Mesendoderm (in vitro differentiated cells): ENCODE results near the gene TMCC2.
"Not testable (repeated sequence)": the region's sequence is repeated elsewhere in the genome, so short reads cannot be mapped to it uniquely, and the experiment has no call there.

Experiments used
- DNase-seq: peaks from one replicate; pipeline ENCODE4 v3.0.0; 2013
- H2AK5ac ChIP-seq: 2 replicates; pipeline ENCODE4 v1.6.1; 2013; ENCODE audit warnings: low read length, inconsistent platforms
- H2BK120ac ChIP-seq: 2 replicates; pipeline ENCODE4 v1.6.1; 2013; ENCODE audit warnings: low read depth, mild to moderate bottlenecking, low read length, moderate library complexity, mixed read lengths
- H2BK15ac ChIP-seq: replicated peaks from 2 replicates; pipeline ENCODE4 v1.6.1; 2013; ENCODE audit warnings: low read depth, mild to moderate bottlenecking, moderate library complexity
- H2BK5ac ChIP-seq: 2 replicates; pipeline ENCODE4 v1.6.1; 2013; ENCODE audit warnings: low read length, inconsistent platforms
- H3K18ac ChIP-seq: 2 replicates; pipeline ENCODE4 v1.6.1; 2013; ENCODE audit warnings: mild to moderate bottlenecking, low read length, mixed read lengths
- H3K23ac ChIP-seq: one replicate; pipeline ENCODE4 v1.6.1; 2013; ENCODE audit warnings: low read length
- H3K27ac ChIP-seq: 2 replicates; pipeline ENCODE4 v1.5.1; 2013; ENCODE audit warnings: low read depth, mild to moderate bottlenecking, inconsistent platforms, low read length, moderate library complexity
- H3K27me3 ChIP-seq: 2 replicates; pipeline ENCODE4 v1.6.1; 2013; ENCODE audit warnings: low read length, control low read depth, mild to moderate bottlenecking, inconsistent platforms; ENCODE audit not compliant: insufficient read depth, poor library complexity
- H3K36me3 ChIP-seq: 2 replicates; pipeline ENCODE4 v1.6.1; 2013; ENCODE audit warnings: low read length, inconsistent platforms; ENCODE audit not compliant: control insufficient read depth, insufficient read depth
- H3K4ac ChIP-seq: one replicate; pipeline ENCODE4 v1.6.1; 2013; ENCODE audit warnings: low read depth, mild to moderate bottlenecking, low read length, moderate library complexity
- H3K4me1 ChIP-seq: 2 replicates; pipeline ENCODE4 v1.6.1; 2013; ENCODE audit warnings: low read depth, low read length, inconsistent platforms; ENCODE audit not compliant: control insufficient read depth
- H3K4me2 ChIP-seq: 2 replicates; pipeline ENCODE4 v1.6.1; 2013; ENCODE audit warnings: low read length
- H3K4me3 ChIP-seq: 2 replicates; pipeline ENCODE4 v1.5.1; 2013; ENCODE audit warnings: mild to moderate bottlenecking, low read length
- H3K56ac ChIP-seq: one replicate; pipeline ENCODE4 v1.6.1; 2013; ENCODE audit warnings: low read length
- H3K79me1 ChIP-seq: 2 replicates; pipeline ENCODE4 v1.6.1; 2013; ENCODE audit warnings: low read length, inconsistent platforms
- H3K79me2 ChIP-seq: 2 replicates; pipeline ENCODE4 v1.6.1; 2013; ENCODE audit warnings: mild to moderate bottlenecking, low read length; ENCODE audit not compliant: control insufficient read depth, insufficient read depth
- H3K9ac ChIP-seq: 2 replicates; pipeline ENCODE4 v1.6.1; 2013; ENCODE audit warnings: low read length, inconsistent platforms
- H4K5ac ChIP-seq: one replicate; pipeline ENCODE4 v1.6.1; 2013; ENCODE audit warnings: low read length
- H4K8ac ChIP-seq: one replicate; pipeline ENCODE4 v1.6.1; 2013; ENCODE audit warnings: low read depth, mild to moderate bottlenecking, control low read depth, low read length, moderate library complexity
- WGBS: extraction: QIAGEN DNeasy Blood & Tissue Kit; methylation state at CpG from one replicate; pipeline ENCODE4 v1.1.7; 2013; ENCODE audit warnings: low lambda C conversion rate, missing lambda C conversion rate; ENCODE audit not compliant: insufficient coverage; ENCODE audit errors: extremely low coverage; 5-methylcytosine and 5-hydroxymethylcytosine counted together

The TMCC2 gene

GRCh38 chr1:205297546-205298177, 69.9 kb downstream of the TMCC2 start:
- Histone ChIP-seq H3K4me1 (peaks cover 37% of the 10 kb centered on the region), H2AK5ac (peak overlapping the region; percentile 6), H2BK5ac (peak overlapping the region; percentile 75), H3K18ac (peak overlapping the region; percentile 86), H3K27ac (peak overlapping the region; percentile 90), H2BK120ac (peak overlapping the region; percentile 52), H3K56ac (peak overlapping the region; percentile 81), H3K4ac (peak overlapping the region; percentile 84)
- not testable (repeated sequence) for H3K36me3 ChIP-seq, H3K27me3 ChIP-seq, H3K4me3 ChIP-seq, H3K79me2 ChIP-seq, H4K8ac ChIP-seq, DNase-seq, H3K79me1 ChIP-seq, H2BK15ac ChIP-seq, H3K23ac ChIP-seq, H3K4me2 ChIP-seq, H4K5ac ChIP-seq, H3K9ac ChIP-seq
- WGBS, result no CpG with 5 or more reads among the region's 5 CpGs

GRCh38 chr1:205298191-205298994, 70.6 kb downstream of the TMCC2 start:
- Histone ChIP-seq H4K5ac (no peak overlapping the region), H3K4me2 (no peak overlapping the region), H2BK5ac (peak overlapping the region; percentile 88), H2BK15ac (peak overlapping the region; percentile 48), H2AK5ac (peak overlapping the region; percentile 98), H2BK120ac (peak overlapping the region; percentile 52), H3K36me3 (no peaks in the 10 kb centered on the region), H4K8ac (no peak overlapping the region), H3K4me3 (no peak overlapping the region), H3K27me3 (no peaks in the 10 kb centered on the region), H3K79me2 (no peaks in the 10 kb centered on the region), H3K4me1 (peaks cover 37% of the 10 kb centered on the region), H3K56ac (peak overlapping the region; percentile 81), H3K27ac (peak overlapping the region; percentile 90), H3K79me1 (no peaks in the 10 kb centered on the region), H3K18ac (peak overlapping the region; percentile 86), H3K9ac (peak overlapping the region; percentile 24), H3K4ac (peak overlapping the region; percentile 84), H3K23ac (no peak overlapping the region)
- DNase-seq, result peak; percentile 99
- WGBS, result no CpG with 5 or more reads among the region's 9 CpGs

GRCh38 chr1:205300149-205300548, 72.4 kb downstream of the TMCC2 start:
- Histone ChIP-seq H3K4me3 (no peak overlapping the region), H3K27me3 (no peaks in the 10 kb centered on the region), H3K4me1 (peaks cover 29% of the 10 kb centered on the region), H3K23ac (no peak overlapping the region), H3K9ac (peak overlapping the region; percentile 36), H4K8ac (no peak overlapping the region), H3K79me2 (no peaks in the 10 kb centered on the region), H2BK5ac (peak overlapping the region; percentile 77), H3K27ac (peak overlapping the region; percentile 76), H2BK15ac (no peak overlapping the region), H2BK120ac (no peak overlapping the region), H3K79me1 (no peaks in the 10 kb centered on the region), H3K4ac (peak overlapping the region; percentile 57), H3K36me3 (peaks cover 4% of the 10 kb centered on the region), H3K56ac (peak overlapping the region; percentile 77), H4K5ac (no peak overlapping the region), H2AK5ac (peak overlapping the region; percentile 65), H3K4me2 (no peak overlapping the region), H3K18ac (peak overlapping the region; percentile 39)
- no peak for DNase-seq
- WGBS, result no CpG with 5 or more reads among the region's 9 CpGs

- no CpG with 5 or more reads among the region's 14 CpGs for WGBS
- Histone ChIP-seq H4K5ac (no peak overlapping the region), H3K27ac (peak overlapping the region; percentile 92), H2BK5ac (peak overlapping the region; percentile 95), H3K18ac (peak overlapping the region; percentile 68), H3K9ac (peak overlapping the region; percentile 69), H2BK15ac (no peak overlapping the region), H3K4me3 (no peak overlapping the region), H3K79me1 (no peaks in the 10 kb centered on the region), H2AK5ac (no peak overlapping the region), H3K79me2 (no peaks in the 10 kb centered on the region), H2BK120ac (peak overlapping the region; percentile 14), H3K4ac (peak overlapping the region; percentile 74), H3K4me2 (peak overlapping the region; percentile 5), H3K23ac (no peak overlapping the region), H4K8ac (no peak overlapping the region), H3K4me1 (peaks cover 22% of the 10 kb centered on the region), H3K36me3 (peaks cover 5% of the 10 kb centered on the region), H3K27me3 (no peaks in the 10 kb centered on the region), H3K56ac (peak overlapping the region; percentile 91)
- peak; percentile 100 for DNase-seq
Observed at GRCh38 chr1:205301205-205301821, 73.6 kb downstream of the TMCC2 start.

- Histone ChIP-seq H2BK120ac (peak overlapping the region; percentile 28), H2AK5ac (peak overlapping the region; percentile 81), H3K4me3 (no peak overlapping the region), H3K56ac (peak overlapping the region; percentile 81), H2BK15ac (no peak overlapping the region), H3K27ac (peak overlapping the region; percentile 92), H4K8ac (no peak overlapping the region), H3K79me2 (no peaks in the 10 kb centered on the region), H3K79me1 (no peaks in the 10 kb centered on the region), H2BK5ac (peak overlapping the region; percentile 88), H3K27me3 (no peaks in the 10 kb centered on the region), H4K5ac (peak overlapping the region; percentile 51), H3K4me2 (peak overlapping the region; percentile 7), H3K4me1 (peaks cover 21% of the 10 kb centered on the region), H3K36me3 (peaks cover 11% of the 10 kb centered on the region), H3K4ac (peak overlapping the region; percentile 74), H3K18ac (peak overlapping the region; percentile 68), H3K23ac (peak overlapping the region; percentile 29), H3K9ac (peak overlapping the region; percentile 69)
- WGBS, result no CpG with 5 or more reads among the region's 6 CpGs
- DNase-seq, result peak; percentile 48
Observed at GRCh38 chr1:205301842-205302588, 74.3 kb downstream of the TMCC2 start.
